Adrenal gland (tissue), 5 donors: ENCODE results near the gene HSDL2.

Source experiments
- POLR2A ChIP-seq, 2 donors: fragments of 450-650 bp; IDR thresholded peaks; one replicate each; pipeline ENCODE4 v1.6.1; 2017; ENCODE audit warnings: antibody characterized with exemption in 2 of 2, mild to moderate bottlenecking in 2 of 2, moderate library complexity in 1 of 2
- TF ChIP-seq, protein P1 (sequence below), 6 experiments: fragments of 450-650 bp in 4 of 6; fragments of 200-600 bp in 2 of 6; sonication (generic) in 1 of 6; IDR thresholded peaks; 1 replicate in 5 of 6; 2 replicates in 1 of 6; pipeline versions ENCODE4 v1.5.1 to v1.8.0; 2016 to 2021; ENCODE audit warnings: antibody characterized with exemption in 6 of 6, mild to moderate bottlenecking in 2 of 6, moderate library complexity in 1 of 6
- donor health status: DM: no; HTN: no; CAD: no.

DNA sequence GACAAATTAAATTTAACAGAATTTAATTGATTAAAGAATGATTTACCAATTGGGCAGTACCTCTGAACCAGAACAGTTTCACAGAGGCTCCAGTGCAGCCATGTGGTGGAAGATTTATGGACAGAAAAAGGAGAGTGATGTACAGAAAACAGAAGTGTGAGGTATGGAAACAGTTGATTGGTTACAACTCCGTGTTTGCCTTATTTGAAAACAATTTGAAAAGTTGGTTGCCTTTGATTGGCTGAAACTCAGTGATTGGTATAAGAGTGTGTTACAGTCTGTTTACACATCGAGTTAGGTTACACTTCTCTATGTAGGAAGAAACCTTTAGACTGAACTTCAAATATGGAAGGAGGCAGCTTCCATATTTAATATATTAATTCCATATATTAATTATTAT lies 136.9 kb downstream of the HSDL2 start:
- TF ChIP-seq, protein P1, sequence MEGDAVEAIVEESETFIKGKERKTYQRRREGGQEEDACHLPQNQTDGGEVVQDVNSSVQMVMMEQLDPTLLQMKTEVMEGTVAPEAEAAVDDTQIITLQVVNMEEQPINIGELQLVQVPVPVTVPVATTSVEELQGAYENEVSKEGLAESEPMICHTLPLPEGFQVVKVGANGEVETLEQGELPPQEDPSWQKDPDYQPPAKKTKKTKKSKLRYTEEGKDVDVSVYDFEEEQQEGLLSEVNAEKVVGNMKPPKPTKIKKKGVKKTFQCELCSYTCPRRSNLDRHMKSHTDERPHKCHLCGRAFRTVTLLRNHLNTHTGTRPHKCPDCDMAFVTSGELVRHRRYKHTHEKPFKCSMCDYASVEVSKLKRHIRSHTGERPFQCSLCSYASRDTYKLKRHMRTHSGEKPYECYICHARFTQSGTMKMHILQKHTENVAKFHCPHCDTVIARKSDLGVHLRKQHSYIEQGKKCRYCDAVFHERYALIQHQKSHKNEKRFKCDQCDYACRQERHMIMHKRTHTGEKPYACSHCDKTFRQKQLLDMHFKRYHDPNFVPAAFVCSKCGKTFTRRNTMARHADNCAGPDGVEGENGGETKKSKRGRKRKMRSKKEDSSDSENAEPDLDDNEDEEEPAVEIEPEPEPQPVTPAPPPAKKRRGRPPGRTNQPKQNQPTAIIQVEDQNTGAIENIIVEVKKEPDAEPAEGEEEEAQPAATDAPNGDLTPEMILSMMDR (IDR thresholded peaks at IDR 0.05): no peak
- no peak for TF ChIP-seq POLR2A (IDR thresholded peaks at IDR 0.05)
